Measurements from ENCODE around the gene USP25.
"Not testable (repeated sequence)": the region's sequence is repeated elsewhere in the genome, so short reads cannot be mapped to it uniquely, and the experiment has no call there.

USP25 gene

DNA sequence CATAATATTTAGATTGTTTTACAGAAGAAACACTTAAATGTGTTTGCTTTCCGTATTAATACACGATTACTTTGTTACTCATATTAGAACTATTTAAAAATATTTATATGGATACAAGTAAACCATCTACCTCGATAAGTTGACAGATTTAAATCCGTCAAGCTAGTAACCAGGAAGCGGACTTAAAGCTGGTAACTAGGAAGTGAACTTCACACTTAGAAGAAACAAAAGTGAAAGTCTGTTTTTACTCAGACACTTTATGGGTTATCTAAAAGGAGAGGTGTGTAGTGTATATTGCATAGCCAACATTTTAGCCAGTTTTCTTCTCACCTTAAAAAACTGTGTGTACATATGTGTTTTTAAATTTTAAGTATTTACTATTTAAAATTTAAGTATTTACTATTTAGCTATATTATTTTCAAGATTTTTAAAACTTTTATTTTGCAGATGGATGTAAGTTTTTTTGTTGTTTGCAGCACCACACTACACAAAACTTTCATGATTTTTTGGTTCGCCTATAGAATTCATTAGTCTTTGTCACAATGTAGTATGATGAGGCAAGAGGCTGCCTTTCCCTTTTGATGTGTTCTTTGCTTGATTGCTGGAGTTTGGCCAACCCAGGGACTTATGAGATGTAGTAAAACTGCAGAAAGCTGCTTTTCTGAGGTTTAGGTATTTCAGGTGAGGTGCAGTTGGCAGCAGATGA lies 2.7 kb downstream of the USP25 start:
- DNase-seq = no peak

DNA sequence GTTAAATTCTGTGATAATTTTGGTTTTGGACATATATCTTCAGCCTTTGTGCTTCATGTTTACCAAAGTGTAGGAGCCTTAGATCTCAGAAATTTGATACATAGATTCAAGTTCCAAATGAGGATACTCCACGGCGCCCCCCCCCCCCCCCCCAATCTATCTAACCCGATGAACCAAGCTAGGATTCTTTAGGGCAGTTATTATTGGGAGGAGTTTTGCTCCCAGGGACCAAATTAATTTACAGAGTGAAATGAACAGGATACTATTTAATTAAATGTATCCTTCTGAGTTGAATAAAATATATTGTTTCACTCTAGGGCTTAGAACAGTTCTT lies 3.2 kb downstream of the USP25 start:
- DNase-seq = no peak

DNA sequence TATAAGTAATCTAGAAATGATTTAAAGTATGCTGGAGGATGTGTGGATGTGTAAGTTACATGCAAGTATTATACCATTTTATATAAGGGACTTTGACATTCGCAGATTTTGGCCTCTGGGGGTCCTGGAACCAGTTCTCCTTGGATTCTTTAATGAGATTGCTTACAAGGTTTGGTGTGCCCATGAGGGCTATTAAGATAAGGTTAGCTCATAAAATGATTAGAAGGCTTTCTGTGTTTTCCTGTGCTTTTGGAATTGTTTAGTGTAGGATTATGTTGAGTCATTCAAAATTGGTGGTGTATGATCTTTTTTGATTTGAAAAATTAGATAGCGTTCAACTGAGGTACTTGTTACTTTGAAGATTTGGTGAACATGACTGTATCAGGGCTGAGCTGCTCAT lies 5.6 kb downstream of the USP25 start:
- DNase-seq = no peak

DNA sequence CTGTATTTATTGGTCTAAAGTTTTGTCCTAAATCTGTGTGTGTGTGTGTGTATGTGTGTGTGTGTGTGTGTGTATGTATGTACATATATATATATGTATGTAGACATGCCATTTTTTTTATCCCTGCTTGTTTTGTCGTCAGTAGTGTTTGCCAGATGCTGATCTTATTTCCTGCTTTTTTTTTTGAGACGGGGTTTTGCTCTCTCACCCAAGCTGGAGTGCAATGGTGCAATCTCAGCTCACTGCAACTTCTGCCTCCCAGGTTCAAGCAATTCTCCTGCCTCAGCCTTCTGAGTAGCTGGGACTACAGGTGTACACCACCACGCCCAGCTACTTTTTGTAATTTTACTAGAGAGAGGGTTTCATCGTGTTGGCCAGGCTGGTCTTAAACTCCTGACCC lies 6.1 kb downstream of the USP25 start:
- DNase-seq = not testable (repeated sequence)

DNA sequence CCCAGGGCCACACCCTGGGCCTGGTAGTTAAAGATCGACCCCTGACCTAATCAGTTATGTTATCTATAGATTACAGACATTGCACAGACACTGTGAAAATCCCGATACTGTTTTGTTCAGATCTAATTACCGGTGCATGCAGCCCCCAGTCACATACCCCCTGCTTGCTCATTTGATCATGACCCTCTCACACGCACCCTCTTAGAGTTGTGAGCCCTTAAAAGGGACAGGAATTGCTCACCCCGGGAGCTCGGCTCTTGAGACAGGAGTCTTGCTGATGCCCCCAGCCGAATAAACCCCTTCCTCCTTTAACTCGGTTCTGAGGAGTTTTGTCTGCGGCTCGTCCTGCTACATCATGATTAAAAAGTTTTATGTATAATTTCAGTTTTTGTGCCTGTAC lies 9.0 kb downstream of the USP25 start:
- not testable (repeated sequence) for DNase-seq

DNA sequence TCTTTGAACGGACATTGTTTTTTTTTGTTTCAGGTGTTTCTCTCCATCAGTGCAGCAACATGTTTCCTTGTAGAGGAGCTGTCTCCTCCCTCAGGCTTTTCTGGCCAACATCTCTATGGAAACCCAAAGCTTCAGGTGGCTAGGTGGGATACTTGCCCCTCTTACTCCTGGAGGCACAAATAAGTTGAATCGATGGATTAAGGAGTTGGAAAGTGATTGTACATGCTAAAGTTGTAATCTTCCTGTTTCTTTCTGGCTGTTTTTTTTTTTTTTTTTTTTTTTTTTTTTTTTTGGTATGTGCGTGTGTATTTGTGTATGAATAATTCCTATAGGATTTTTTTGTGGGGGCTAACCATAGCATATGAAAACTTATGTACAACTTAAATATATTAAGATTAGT lies 10.6 kb downstream of the USP25 start:
- no peak for DNase-seq

DNA sequence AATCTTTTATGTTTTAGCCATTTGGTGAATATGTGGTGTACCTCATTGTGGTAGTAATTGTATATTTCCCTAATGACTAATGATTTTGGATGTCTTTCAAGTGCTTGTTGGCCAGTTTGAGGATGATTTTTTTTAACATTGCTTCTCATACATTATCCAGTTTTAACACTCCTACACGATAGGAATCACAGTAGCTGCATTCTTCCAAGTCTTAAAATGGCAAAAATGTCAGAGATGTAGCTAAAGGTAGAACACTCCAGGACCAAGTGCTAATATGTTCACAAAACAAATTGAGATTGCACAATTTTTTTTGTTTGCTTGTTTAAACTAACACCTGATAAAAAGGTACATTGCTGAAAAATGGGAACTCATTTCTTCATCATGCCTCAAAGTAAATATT lies 11.7 kb downstream of the USP25 start:
- no peak for DNase-seq

DNA sequence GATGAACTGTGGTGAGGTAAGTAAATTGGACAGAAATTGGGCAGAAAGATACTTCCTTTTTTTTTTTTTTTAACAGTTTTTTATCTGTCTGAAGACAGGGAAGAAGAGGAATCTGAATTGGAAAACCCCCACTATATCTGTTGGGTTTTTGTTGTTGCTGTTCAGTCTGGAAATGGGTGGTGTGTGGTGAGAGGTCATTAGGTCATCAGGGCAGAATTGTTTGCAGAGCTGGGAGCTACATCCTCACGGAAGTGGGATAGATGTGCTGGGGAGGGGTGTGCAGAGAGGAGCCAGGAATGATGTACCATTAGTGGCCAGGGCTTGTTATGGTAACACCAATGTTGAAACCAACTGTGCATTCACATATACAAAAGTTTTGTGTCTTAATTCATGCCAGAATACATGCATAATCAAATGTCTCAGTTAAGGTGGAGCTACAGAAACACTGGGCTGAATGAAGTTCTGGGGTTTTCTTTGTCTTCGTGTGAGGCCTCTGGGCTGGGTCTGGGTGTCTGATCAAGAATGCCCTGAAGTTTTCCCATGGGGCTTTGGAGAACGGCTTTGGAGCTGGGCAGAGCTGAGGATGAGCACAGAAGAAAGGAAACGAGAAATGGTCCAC lies 12.4 kb downstream of the USP25 start:
- DNase-seq = no peak

DNA sequence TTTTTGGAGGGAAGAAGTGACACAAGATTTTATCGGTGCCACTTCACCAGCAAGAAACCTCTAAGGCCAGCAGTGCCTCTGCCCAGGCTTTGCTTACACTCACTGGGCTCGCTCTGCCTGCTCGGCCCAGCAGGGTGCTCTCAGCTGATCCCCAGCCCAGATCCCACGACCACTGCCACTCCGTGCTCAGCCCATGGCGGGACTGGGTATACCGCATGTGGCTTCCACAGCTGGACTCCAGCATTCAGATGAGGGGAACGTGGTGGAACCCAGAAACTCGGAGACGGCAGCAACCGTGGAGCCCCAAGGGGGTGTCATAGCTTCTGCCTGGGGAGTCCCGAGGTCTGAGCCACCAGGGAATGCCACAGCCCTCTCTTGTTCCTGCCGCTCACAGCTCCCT lies 12.9 kb downstream of the USP25 start:
- DNase-seq = no peak

DNA sequence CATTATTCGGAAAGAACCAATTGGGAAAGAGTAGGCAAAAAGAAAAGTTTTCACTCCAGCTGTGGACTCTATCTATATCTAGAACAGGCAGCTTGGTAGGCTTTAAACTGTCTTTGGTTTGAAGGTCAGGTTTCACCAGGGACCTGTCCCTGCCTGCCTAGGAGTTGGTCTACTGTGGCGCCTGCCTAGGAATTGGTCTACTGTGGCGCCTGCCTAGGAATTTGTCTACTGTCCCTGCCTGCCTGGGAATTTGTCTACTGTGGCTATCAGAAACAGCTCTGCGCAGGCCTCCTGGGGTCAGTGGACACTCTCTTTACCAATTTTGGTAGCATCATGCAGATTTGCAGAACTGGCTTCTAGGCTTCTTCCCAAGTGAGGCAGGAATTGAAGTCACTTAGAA lies 13.8 kb downstream of the USP25 start:
- no peak for DNase-seq

DNA sequence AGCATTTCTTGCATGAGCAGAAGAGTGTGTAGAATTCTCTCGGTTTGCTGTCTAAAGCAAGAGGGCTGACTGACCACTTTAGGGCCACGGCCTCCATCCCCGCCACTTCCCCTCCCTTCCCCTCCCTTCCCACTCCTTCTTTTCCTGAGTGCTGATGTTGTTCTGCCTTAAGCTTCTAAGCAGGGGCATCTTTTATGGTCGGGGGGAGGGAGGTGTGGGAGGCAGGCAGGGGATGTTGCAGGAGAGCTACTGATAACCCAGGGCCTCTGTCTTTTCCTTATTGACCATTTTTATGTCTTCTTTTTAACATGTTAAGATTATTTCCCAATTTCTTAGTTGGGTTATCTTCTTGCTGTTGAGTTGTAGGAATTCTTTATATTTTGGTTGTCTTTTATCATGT lies 15.1 kb downstream of the USP25 start:
- no peak for DNase-seq

DNA sequence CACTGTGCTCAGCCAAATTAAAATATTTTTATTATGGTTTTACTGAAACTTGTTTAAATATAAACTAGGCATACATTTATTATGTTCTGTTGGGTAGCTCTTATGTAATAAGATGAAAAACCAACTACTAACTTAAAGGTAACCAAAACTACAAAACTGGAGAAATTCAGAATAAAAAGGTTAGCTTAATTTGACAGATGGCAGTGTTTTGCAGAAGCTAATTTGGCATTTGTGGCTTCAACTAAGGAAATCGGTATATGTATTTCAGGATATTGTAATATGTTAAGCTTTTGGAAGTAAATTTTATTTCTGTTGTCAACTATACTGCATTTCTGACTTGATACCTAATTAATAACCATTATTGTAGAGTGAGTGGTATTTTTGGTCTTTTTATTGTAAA lies 18.8 kb downstream of the USP25 start:
- DNase-seq = no peak

DNA sequence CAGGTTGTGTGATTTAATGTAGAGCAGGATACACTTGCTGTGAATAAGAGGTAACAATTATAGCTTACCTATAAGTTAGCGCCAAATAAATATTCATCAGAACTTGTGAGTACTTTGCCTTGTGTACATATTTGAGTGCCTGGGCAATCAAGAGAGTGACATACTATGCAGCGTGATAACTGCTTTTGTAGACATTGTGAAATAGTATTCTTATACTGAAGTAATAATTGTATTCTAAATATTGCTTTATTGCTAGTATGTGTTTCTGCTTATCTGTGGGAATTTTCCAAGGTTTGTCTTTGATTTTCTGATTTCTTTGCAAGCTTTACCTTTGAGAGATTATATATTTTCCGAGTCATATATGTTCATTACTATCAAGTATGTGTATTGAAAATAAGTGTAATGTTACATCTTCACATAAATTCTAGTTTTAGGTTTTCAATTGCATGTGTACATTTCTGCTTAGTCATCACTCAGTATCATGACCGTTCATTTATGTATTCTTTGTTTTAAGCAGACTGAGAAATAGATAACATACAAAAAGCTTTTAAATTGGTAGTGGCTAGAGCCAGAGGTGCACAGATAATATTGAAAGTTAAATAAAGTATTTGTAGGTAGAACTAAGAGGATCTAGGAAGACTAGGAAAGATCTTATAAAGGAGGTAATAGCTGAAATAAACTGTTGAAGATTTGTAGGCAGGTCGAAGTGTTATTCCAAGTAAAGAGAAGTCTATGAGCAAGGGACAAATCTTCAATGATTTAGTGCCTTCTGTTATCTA lies 19.5 kb downstream of the USP25 start:
- DNase-seq = no peak

DNA sequence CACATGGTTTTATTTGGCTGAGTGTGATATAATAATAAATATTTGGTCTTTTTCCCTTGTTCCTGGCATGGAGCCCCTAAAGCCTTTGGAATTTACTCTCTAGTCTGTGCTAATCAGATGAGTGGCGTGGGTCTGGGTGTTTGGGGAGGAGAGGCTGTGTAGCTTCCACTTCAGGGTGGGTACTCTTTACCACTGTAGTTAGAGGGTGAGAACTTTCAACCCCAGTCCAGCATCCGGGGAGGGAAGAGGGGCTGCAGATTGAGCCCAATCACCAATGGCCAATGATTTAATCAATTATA lies 20.0 kb downstream of the USP25 start:
- no peak for DNase-seq

DNA sequence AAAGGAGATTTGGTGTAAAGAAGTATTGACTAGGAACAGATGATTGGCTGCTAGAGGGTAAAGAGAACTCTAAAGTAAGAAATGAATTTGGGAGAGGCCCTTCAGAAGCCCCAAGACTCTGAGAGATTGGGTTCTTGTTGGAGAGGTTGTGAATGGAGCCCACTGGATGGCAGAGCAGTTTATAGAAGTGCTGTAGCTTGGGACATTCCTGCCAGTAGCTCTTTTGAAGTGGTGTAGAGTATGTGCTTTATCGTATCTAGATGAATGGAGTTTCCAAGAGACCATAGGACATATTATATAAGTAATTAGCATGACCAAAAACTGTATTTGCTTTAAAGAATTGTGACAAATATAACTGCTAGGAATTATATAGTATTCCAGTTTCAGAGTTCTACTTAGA lies 21.3 kb downstream of the USP25 start:
- DNase-seq = no peak

DNA sequence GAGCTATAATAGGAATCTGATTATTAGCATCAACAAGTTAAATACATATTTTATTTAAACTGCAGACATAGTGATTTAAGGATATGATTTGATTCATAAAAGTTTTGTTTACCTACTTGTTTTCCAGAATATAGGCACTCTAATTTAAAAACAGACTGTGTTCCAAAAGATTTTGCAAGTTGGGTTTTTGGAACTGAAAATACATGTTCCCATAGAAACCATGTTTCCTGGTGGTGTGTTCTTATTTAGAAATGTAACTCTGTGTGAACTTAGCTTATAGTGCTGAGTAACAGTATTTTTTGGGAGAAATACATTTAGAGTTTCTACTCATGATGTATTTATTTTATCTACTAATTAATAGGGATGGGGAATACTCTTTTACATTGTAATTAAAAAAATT lies 21.8 kb downstream of the USP25 start:
- DNase-seq = no peak

DNA sequence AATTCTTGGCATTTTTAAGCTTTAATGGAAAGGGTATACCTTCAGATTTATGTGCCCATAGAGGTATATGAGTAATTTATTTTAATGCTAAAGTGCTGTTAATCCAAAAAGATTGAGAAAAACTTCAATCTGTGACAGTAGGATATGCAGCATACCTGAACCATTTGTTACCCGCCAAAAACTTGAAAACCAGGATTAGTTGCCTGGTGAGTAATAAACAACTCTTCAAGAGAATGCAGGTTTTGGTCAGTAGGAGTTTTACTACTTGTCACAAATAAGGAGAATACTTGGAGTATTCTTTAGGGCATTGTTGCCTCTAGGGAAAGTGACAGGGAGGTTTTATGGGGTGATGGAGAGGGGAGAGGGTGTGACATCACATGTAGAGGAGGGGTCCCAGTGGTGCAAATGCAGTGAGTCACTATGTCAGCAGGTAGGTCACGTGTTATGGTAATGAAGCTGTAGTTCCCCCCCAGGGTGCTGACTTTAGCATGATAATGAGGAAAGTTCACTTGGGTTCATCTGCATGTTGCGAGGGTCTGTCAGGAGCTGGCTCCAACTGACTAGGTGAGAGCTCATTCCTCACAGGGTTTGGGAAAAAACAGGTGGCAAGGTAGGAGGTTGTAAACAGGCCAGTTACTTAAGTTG lies 23.1 kb downstream of the USP25 start:
- DNase-seq = no peak

DNA sequence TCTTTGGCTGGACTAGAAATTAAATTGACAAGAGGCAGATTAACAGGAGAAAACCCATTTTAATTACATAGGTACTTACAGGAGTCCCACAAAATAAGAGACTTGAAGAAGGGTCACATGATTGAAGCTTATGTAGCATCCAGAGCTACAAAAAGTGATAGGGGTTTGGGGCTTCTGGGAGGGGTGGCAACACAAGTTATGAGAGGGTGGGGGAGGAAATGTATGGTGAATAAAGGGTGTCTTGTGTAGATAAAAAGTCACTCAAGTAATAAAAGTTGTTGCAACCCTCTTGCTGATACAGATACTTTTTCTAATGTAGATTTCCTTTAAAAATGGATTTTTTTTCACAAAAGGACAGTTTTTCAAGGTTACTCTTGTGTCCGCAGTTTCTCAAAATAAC lies 24.0 kb downstream of the USP25 start:
- no peak for DNase-seq

DNA sequence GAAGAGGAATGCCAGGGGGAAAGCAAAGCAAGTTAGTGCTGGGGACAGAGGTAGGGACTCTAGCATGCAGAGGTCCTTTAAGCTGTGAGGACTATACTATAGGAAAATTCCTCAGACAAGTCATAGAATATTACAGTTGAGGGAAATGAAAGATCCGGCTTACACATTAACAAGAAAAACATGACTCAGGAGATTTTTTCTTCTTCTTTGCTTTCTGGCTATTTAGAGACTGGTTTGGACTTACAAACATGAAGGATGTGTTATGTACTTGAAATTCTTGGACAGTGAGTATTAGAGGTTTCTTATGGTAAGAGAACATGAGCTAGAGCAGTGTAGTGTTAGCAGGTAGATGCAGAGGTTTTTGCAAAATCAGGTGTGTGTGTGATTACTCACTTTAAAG lies 24.9 kb downstream of the USP25 start:
- DNase-seq = no peak

DNA sequence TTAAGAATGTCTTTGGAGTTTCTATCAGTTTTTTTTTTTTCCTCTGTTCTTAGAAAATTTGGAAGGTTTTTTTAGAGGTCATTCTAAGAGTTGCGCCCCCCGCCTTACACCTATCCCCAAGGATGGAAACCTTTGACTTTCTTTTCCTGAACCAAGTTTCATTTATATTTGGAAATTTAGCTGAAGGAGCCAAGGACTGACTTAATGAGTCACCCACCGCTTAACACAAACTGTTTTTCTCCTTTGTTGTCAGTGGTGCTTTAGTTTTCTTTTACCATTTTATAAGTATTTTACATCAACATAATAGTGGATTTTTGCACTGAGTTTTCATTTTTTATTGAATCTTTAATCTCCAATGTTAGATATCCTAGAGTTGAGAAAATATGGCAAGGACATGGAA lies 25.3 kb downstream of the USP25 start:
- no peak for DNase-seq

DNA sequence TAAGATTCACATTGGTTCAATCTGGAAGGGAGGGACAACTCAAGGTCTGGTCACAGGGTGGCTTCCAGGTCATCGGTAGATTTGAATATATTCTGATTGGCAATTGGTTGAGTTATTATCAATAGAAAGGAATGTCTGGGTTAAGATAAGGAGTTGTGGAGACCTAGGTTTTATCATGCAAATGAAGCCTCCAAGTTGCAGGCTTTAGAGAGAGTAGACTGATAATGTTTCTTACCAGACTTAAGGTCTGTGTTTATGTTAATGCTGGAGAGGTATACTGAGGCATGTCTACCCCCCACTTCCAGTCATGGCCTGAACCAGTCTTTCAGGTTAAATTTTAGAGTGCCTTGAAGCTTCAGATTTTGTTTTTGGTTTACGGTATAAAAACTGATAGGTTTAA lies 29.7 kb downstream of the USP25 start:
- no peak for DNase-seq

DNA sequence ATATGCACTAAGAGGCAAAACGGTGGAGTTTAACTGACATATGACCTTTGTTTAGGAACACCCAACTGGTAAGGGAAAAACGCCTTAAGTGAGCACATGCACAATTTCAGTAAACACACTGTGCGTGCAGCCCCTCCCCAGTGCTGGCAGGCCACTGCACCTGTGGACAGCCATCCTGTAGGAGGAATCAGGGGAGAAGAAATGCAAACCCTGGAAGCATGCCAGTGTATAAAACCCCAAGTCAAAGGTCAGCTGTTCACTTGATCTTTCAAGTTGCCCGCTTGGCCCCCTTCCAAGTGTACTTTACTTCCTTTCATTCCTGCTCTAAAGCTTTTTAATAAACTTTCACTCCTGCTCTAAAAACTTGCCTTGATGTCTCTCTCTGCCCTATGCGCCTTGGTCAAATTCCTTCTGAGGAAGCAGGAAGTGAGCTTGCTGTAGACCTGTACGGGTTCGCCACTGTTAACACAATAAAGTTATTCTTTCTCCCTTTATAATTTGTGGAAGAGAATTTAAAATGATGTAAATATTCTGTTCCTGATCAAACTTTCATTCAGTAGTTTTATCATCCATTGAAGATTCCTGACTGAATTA lies 31.8 kb downstream of the USP25 start:
- no peak for DNase-seq

DNA sequence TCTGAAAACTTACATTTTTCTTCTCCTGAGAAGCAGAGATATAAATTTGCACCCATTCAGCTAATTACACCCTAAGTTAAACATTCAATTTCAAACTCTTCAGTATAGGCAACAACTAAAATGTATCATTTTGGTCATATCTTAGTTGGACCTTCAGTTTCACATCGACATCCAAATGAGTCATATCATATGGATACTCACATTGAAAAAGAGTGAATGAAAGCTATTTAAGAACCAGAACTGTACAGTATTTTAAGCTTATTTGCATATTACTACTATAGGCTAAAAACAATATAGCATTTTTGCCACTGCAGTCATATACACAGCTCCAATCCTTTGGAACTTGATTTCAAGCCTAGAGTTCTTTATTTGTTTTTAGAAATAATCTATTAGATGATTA lies 33.6 kb downstream of the USP25 start:
- DNase-seq = no peak

DNA sequence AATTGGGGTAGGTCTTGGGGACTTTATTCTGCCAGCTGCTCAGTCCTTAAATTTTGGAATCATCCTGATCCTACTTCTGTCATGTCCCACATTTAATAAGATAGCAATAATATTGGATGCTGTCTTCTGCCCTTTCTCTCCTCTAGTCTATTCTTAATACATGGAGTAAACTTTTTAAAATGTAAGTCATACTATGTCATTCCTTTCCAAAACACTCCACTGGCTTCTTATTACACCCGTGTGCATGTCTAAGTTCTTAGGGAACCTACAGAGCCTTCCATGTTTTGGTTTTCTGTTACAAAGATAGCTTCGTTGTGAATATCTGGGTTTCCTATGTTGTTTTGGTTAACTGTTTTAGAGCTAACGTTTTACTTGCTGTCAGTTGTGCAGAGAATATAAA lies 35.1 kb downstream of the USP25 start:
- DNase-seq = no peak

All from NCI-H1105 treated with DMSO at 0.1 percent for 48 hours (cell line).